ENCODE data around the gene PRDX1.

The PRDX1 gene

GRCh38 chr1:45550401-45551351 is 29.0 kb upstream of the PRDX1 start, which contains the start of gene AKR1A1:
Gene AKR1A1, plus strand, starts transcription at chr1:45550826. Its CDS starts 10,969 bp downstream, at chr1:45561795.
- TF ChIP-seq, protein P1, sequence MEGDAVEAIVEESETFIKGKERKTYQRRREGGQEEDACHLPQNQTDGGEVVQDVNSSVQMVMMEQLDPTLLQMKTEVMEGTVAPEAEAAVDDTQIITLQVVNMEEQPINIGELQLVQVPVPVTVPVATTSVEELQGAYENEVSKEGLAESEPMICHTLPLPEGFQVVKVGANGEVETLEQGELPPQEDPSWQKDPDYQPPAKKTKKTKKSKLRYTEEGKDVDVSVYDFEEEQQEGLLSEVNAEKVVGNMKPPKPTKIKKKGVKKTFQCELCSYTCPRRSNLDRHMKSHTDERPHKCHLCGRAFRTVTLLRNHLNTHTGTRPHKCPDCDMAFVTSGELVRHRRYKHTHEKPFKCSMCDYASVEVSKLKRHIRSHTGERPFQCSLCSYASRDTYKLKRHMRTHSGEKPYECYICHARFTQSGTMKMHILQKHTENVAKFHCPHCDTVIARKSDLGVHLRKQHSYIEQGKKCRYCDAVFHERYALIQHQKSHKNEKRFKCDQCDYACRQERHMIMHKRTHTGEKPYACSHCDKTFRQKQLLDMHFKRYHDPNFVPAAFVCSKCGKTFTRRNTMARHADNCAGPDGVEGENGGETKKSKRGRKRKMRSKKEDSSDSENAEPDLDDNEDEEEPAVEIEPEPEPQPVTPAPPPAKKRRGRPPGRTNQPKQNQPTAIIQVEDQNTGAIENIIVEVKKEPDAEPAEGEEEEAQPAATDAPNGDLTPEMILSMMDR (conservative IDR thresholded peaks at IDR 0.05; ENCODE audit: low read depth, low read length): no peak

GRCh38 chr1:45545553-45546310 is 24.0 kb upstream of the PRDX1 start:
- TF ChIP-seq, protein P1 (conservative IDR thresholded peaks at IDR 0.05; ENCODE audit: low read depth, low read length): no peak
- DNase-seq (ENCODE audit: low read depth): no peak
- H3K4me3 ChIP-seq (ENCODE audit: low read depth, low read length): no peak overlapping the region

More at GRCh38 chr1:45550401-45551351, 29.0 kb upstream of the PRDX1 start, which contains the start of gene AKR1A1:
- peak; percentile 86 for DNase-seq (ENCODE audit: low read depth)
- H3K4me3 ChIP-seq (ENCODE audit: low read depth, low read length): peak within 1 kb of the TSS; percentile 93

GRCh38 chr1:45545019-45545493 is 23.4 kb upstream of the PRDX1 start:
- TF ChIP-seq, protein P1 (conservative IDR thresholded peaks at IDR 0.05; ENCODE audit: low read depth, low read length): no peak
- H3K4me3 ChIP-seq (ENCODE audit: low read depth, low read length): no peak overlapping the region
- no peak for DNase-seq (ENCODE audit: low read depth)

DNA sequence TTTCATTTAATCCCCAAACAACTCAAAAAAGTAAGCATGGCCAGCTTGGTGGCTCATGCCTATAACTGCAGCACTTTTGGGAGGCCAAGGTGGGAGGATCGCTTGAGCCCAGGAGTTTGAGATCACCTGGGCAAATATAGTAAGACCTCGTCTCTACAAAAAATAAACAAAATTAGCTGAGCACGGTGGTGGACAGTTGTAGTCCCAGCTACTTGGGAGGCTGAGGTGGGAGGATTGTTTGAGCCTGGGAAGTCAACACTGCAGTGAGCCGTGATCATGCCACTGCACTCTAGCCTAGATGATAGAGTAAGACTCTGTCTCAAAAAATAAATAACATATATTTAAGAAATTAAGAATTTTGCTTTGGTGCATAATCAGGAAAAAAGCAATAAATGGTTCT is 22.8 kb upstream of the PRDX1 start:
- no peak for DNase-seq (ENCODE audit: low read depth)
- no peak overlapping the region for H3K4me3 ChIP-seq (ENCODE audit: low read depth, low read length)
- TF ChIP-seq, protein P1 (conservative IDR thresholded peaks at IDR 0.05; ENCODE audit: low read depth, low read length): no peak

DNA sequence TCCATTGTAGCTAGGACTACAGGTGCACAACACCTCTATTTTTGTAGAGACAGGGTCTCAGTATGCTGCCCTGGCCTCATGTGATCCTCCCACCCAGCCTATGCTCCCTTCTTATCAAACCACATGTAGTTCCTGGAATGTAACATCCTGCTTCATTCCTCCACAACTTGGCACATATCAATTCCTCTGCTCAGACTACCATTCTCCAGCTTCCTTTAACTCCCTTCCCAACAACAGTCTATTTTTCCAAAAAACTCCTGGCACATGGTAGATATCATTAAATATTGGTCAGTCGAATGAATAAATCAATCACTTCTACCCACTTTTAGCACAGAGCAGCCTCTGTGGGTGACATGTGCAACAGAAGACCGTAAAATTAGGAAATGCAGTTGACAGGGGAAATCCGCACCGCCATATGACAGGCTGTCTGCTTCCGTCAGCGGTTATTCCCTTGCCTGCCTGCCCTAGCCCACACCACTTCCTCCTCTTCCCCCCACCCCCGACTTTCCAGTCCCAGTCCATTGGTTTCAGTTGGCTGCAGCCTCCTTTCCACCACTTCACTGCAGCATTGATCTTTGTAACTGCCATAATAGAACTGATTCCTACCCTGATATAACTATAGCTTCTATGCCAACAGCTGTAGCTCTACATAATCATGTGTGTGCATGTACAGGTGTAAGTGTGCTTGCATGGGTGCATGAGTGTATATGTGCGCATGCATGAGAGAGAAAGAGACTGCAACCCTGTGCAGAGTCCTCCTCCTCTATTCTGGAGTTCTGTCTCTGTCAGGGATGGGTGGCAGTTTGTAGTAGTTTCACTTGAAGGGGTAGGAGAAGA is 22.1 kb upstream of the PRDX1 start:
- no peak overlapping the region for H3K4me3 ChIP-seq (ENCODE audit: low read depth, low read length)
- peak; percentile 26 for DNase-seq (ENCODE audit: low read depth)
- TF ChIP-seq, protein P1 (conservative IDR thresholded peaks at IDR 0.05; ENCODE audit: low read depth, low read length): no peak

GRCh38 chr1:45542591-45542990 is 20.9 kb upstream of the PRDX1 start:
- TF ChIP-seq, protein P1 (conservative IDR thresholded peaks at IDR 0.05; ENCODE audit: low read depth, low read length): no peak
- no peak for DNase-seq (ENCODE audit: low read depth)
- no peak overlapping the region for H3K4me3 ChIP-seq (ENCODE audit: low read depth, low read length)

Data from choroid plexus epithelial cell (primary cell).